GM12801 (cell line): ENCODE results near the gene SELENOO.

Experiments used
- TF ChIP-seq, protein P1 (sequence below): IDR thresholded peaks from one replicate; pipeline ENCODE4 v1.5.1; 2011; ENCODE audit warnings: control low read depth; ENCODE audit not compliant: insufficient read length; ENCODE audit errors: extremely low read depth

SELENOO gene

DNA sequence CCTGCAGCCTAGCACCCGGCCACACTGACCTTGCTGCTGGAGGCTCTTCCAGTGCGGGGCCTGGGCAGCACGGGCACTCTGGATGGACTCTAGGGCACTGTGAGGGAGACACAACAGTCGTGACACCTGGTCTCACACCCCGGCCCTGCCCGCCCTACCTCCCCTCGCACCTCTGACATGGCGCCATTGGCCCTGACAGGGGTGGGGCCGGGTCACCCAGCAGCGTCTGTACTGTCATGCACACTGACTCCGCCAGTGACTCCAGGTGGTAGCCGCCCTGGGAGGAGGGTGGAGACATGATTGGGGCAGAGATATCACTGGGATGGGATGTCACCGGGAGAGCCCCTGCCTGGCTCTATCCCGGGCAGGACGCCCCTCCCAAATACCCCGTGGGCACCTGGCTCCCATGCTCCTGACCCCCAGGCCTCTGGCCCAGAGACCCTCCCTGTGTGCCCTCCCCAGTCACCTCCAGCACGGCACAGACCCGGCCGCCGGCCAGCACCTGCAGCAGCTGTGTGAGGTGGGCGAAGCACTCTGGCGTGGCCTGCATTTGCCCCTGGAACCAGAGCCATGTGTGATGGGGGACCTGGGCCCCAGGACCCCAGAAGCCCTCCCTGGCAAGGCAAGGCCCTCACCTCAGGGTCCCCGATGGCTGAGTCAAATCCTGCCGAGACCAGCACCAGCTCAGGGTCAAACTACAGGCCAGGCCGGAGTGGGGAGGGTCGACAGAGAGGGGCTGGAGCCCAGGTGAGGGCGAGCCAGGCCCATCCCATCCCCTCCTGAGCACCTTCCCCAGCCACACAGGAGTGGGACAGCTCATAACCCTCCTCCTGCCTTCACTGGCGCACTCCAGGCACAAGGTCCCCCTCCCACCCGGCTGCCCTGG is 47.6 kb downstream of the SELENOO start:
- TF ChIP-seq, protein P1, sequence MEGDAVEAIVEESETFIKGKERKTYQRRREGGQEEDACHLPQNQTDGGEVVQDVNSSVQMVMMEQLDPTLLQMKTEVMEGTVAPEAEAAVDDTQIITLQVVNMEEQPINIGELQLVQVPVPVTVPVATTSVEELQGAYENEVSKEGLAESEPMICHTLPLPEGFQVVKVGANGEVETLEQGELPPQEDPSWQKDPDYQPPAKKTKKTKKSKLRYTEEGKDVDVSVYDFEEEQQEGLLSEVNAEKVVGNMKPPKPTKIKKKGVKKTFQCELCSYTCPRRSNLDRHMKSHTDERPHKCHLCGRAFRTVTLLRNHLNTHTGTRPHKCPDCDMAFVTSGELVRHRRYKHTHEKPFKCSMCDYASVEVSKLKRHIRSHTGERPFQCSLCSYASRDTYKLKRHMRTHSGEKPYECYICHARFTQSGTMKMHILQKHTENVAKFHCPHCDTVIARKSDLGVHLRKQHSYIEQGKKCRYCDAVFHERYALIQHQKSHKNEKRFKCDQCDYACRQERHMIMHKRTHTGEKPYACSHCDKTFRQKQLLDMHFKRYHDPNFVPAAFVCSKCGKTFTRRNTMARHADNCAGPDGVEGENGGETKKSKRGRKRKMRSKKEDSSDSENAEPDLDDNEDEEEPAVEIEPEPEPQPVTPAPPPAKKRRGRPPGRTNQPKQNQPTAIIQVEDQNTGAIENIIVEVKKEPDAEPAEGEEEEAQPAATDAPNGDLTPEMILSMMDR = no peak

DNA sequence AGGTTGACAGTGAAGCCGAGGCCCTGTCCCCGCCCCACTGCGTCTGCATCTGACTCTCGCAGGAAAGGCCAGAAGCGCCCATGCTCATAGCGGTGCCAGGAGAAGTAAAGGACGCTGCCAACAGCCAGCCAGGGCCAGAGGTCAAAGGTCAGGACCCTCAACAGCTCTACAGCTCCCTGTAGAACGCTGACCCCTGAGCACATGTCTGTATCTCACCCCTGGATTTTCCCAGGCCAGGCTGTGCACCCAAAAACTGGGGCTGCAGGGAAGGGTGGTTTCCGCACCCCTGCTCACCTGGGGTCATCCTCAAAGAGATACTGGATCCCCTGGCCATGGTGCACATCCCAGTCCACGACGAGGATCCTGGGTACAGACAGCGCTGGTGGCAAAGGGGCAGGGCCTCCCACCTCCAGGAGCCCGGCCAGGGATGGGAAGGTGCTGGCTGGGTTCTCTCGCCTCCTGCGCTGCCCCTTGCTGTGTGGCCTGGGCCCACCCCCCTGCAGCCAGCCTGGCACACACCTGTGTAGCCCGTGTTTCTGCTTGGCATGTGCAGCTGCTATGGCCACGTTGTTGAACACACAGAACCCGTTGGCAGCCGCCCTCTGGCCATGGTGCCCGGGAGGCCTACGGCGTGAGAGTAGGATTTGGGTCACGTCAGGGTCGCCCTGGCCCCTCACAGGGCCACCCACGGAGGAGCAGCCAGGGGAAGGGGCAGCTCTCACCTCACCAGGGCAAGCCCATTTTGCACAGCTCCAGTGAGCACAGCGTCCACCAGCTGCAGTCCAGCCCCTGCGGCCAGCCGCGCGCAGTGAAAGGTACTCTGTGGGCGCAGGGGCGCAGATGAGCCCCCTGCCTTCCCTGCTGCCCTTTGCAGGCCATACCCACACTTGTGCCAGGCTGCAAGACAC is 48.8 kb downstream of the SELENOO start:
- TF ChIP-seq, protein P1 = no peak

DNA sequence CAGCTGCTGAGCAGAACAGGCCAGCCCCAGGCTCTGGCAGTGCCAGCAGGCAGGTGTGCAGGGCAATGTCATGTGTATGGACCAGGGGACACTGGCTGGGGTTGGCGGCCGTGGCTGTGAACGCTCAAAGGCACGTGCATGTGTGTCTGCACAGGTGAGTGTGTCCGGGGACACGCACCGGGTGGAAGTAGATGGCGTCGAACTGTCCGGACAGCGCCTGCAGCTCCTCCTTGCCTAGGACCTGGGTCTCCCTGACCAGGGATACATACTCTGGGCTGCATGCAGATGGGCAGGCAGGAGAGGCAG is 49.4 kb downstream of the SELENOO start:
- TF ChIP-seq, protein P1 = no peak

DNA sequence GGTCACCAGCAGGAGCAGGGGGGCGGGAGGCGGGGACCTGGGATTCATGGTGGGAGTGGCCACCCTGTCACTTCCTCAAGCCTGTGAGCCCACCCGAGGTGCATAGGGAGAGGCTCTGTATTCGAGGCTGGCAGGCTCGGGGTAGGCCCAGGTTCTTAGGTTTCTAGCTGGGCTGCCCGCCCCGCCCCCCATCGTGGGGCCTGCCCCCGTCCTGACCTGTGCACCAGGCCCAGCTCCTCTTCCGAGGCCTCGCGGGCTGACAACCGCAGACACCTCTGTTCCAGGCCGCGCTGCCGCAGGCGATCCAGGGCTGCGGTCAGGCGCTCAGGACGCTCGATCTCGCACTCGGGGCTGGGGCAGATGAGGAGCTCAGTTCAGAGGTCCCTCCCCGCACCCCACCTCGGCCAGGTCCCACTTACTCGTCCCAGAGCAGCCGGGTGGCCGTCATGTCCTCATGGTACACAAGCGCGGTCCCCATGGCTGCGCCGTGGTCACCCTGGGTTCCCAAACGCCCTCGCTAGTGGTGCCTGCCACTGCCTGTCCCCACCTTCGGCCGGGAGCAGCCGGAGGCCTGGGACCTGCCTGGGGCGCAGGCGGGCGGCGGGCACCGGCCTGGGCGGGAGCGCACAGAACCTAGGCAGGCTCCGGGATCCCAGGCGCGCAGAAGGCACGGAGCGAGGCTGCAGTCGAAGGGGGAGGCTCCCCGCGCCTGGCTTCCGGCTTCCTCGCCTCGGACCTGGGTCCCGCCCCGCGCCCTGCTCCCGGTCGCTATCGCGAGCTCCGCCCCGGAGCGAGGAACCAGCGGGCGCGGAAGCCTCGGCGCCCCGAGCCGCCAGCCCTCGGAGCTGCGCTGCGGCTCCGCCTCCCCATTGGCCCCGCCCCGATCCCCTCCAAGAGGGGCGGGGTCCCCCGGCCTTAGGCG is 50.0 kb downstream of the SELENOO start, which contains the start of gene HDAC10:
Gene HDAC10 (minus strand): TSS at position 711 of the 922 bp plus-strand sequence. CDS start 233 bp downstream, at position 478.
- TF ChIP-seq, protein P1 = no peak

DNA sequence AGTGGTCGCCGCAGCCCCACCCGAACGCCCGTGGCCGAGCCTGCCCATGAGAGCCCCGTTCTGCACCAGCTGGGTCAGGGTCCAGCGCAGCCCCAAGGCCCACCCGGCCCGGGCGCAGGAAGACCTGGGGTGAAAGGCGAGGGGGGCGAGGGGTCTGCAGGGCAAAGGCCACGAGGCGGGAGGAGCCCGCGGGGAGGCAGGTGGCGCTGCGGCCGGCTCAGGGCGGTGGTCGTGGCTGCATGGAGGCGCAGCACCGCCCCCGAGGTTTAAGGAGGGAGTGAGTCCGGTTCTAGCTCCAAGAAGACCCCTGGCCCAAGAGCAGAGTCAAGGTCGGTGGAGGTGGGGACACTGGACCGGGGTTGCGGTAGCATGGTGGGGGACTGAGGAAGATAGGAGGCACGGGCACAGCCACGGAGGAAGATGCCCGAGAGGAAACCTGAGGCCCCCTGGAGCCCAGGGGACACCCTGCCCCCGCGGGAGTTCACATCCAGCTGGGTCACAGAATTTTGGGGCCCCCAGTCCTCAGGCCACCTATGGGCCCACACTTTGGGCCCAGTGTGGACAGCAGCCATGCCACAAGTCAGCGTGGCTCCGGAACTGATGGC is 50.8 kb downstream of the SELENOO start:
- TF ChIP-seq, protein P1 = no peak

DNA sequence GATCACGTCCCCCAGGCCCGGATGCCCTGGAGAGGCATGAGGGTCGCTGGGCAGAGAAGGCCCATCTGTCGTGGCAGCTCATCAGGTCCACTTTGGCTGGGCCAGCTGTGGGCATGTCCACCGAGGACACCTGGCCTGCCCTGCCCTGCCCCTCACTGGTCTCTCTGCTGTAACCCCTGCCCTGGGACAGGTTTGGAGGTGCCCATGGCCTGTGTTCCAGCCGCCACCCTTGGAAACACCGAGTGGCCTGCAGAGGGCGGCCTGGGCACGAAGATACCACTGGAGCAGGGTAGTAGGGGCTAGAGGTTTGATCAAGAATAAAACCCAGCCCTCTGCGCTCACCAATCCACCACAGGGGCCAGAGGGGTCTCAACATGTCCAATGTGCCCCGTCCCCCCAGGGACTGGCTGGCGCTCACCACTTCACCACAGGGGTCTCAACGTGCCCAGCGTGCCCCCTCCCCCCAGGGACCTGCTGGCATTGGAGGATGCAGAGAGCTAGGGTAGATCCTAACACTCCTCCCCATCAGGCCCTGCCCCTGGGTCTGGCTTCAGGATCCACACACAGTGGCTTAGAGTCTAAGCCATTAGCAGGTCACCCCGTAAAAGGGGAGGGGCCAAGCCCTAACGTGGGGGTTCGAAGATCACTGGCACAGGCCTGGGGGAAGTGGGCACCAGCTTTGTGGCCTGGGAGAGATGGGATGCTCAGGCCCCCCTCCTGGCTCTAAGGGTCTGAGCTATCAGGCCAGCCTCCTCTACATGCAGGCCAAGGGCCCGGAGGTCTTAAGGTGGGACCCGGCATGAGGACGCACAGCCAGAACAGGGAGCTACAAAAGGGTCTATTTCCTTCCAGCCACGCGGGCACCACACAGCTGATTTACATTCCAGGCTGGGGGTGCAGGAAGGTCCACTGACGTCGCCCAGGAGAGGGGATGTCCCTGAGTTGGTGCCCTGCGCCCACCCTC is 51.6 kb downstream of the SELENOO start:
- TF ChIP-seq, protein P1 = no peak
